COLO668 (cell line): ENCODE data around the gene STAMBPL1.
"Not testable (repeated sequence)": the region's sequence is repeated elsewhere in the genome, so short reads cannot be mapped to it uniquely, and the experiment has no call there.

Source experiments
- DNase-seq: peaks from one replicate; lab custom pipeline; 2025; ENCODE audit not compliant: unreplicated experiment; lab: John Stamatoyannopoulos, UW

Gene STAMBPL1

GRCh38 chr10:88919041-88919440 lies 39.0 kb downstream of the STAMBPL1 start:
- no peak for DNase-seq

GRCh38 chr10:88920198-88920597 lies 40.2 kb downstream of the STAMBPL1 start:
- DNase-seq, result no peak

- no peak for DNase-seq
Measured at GRCh38 chr10:88920986-88921593, 41.0 kb downstream of the STAMBPL1 start.

- no peak for DNase-seq
Measured at GRCh38 chr10:88922041-88922440, 42.0 kb downstream of the STAMBPL1 start.

GRCh38 chr10:88923520-88923919 lies 43.5 kb downstream of the STAMBPL1 start:
- DNase-seq, result no peak

GRCh38 chr10:88926566-88927415 lies 46.7 kb downstream of the STAMBPL1 start:
- no peak for DNase-seq

- no peak for DNase-seq
Measured at GRCh38 chr10:88927416-88927690, 47.3 kb downstream of the STAMBPL1 start.

- no peak for DNase-seq
Measured at GRCh38 chr10:88928254-88928653, 48.2 kb downstream of the STAMBPL1 start.

- DNase-seq, result no peak
Measured at GRCh38 chr10:88931548-88931947, 51.5 kb downstream of the STAMBPL1 start.

GRCh38 chr10:88932029-88932428 lies 52.0 kb downstream of the STAMBPL1 start:
- not testable (repeated sequence) for DNase-seq

GRCh38 chr10:88932539-88933256 lies 52.7 kb downstream of the STAMBPL1 start:
- peak; percentile 39 for DNase-seq

GRCh38 chr10:88933564-88933963 lies 53.5 kb downstream of the STAMBPL1 start:
- DNase-seq, result no peak

GRCh38 chr10:88934900-88935672 lies 55.0 kb downstream of the STAMBPL1 start:
- DNase-seq, result peak; percentile 49

GRCh38 chr10:88936656-88937055 lies 56.6 kb downstream of the STAMBPL1 start:
- DNase-seq, result no peak

- no peak for DNase-seq
Measured at GRCh38 chr10:88938039-88938438, 58.0 kb downstream of the STAMBPL1 start.

- DNase-seq, result no peak
Measured at GRCh38 chr10:88938938-88939337, 58.9 kb downstream of the STAMBPL1 start.

- no peak for DNase-seq
Measured at GRCh38 chr10:88941026-88941425, 61.0 kb downstream of the STAMBPL1 start.

GRCh38 chr10:88943778-88944177 lies 63.7 kb downstream of the STAMBPL1 start:
- DNase-seq, result no peak

GRCh38 chr10:88944813-88945212 lies 64.8 kb downstream of the STAMBPL1 start:
- DNase-seq, result no peak

GRCh38 chr10:88946200-88946599 lies 66.2 kb downstream of the STAMBPL1 start:
- DNase-seq, result no peak

- no peak for DNase-seq
Measured at GRCh38 chr10:88946965-88947590, 67.0 kb downstream of the STAMBPL1 start.
